Caco-2 (cell line): Measurements from ENCODE around the gene PPA1. TPM values are rescaled to one million over a fixed set of nuclear protein-coding genes. Genes with fewer than 3 reads are reported as not detected.

Source experiments
- BruUV-seq: library from RNA; stranded (reverse); fragments of 400-500 nt; replicated peaks from 2 replicates; lab custom pipeline; 2021; lab: Mats Ljungman, UMichigan
- CTCF ChIA-PET: fragments of 300-600 bp; sonication (Branson Sonifier 250); formaldehyde crosslinking; loops from one replicate; lab custom pipeline; 2022; ENCODE audit warnings: antibody characterized with exemption; lab: Charles Lee
- POLR2A ChIA-PET: fragments of 300-600 bp; sonication (Branson Sonifier 250); formaldehyde crosslinking; loops from one replicate; lab custom pipeline; 2022; ENCODE audit warnings: antibody characterized with exemption; lab: Charles Lee
- DNase-seq, 2 experiments: peaks; one replicate each; pipeline versions ENCODE4 v3.0.0 to v3.0.0-alpha.2; 2020 to 2022
- H3K27me3 ChIP-seq: replicated peaks from 2 replicates; pipeline ENCODE4 v1.6.0; 2011; ENCODE audit warnings: low read length; ENCODE audit not compliant: control insufficient read depth, insufficient read depth
- H3K36me3 ChIP-seq: 2 replicates; pipeline ENCODE4 v1.5.1; 2011; ENCODE audit warnings: low read length; ENCODE audit not compliant: control insufficient read depth, insufficient read depth
- H3K4me1 ChIP-seq: fragments of 250-450 bp; sonication (Bioruptor Pico); 2 replicates; pipeline ENCODE4 v1.5.1; 2020; ENCODE audit warnings: mild to moderate bottlenecking
- H3K4me3 ChIP-seq: 2 replicates; pipeline ENCODE4 v1.5.1; 2011; ENCODE audit warnings: low read depth, mild to moderate bottlenecking, control low read depth, low read length
- H3K9me3 ChIP-seq: fragments of 250-450 bp; sonication (Bioruptor Pico); 2 replicates; pipeline ENCODE4 v1.5.1; 2020; ENCODE audit warnings: mild to moderate bottlenecking, moderate library complexity
- H3K27ac Mint-ChIP-seq: one replicate; pipeline ENCODE4 v1.8.0; 2022; ENCODE audit warnings: mixed read lengths; ENCODE audit not compliant: unreplicated experiment
- H3K27me3 Mint-ChIP-seq: one replicate; pipeline ENCODE4 v1.8.0; 2022; ENCODE audit warnings: mixed read lengths; ENCODE audit not compliant: insufficient read depth, unreplicated experiment
- H3K36me3 Mint-ChIP-seq: one replicate; pipeline ENCODE4 v1.8.0; 2022; ENCODE audit warnings: mild to moderate bottlenecking, mixed read lengths; ENCODE audit not compliant: insufficient read depth, unreplicated experiment
- H3K4me1 Mint-ChIP-seq: one replicate; pipeline ENCODE4 v1.8.0; 2022; ENCODE audit warnings: low read depth, mixed read lengths; ENCODE audit not compliant: unreplicated experiment
- H3K4me3 Mint-ChIP-seq: one replicate; pipeline ENCODE4 v1.8.0; 2022; ENCODE audit warnings: mild to moderate bottlenecking, moderate library complexity, mixed read lengths; ENCODE audit not compliant: unreplicated experiment
- H3K9me3 Mint-ChIP-seq: one replicate; pipeline ENCODE4 v1.8.0; 2022; ENCODE audit warnings: mixed read lengths; ENCODE audit not compliant: unreplicated experiment
- CTCF ChIP-seq, 2 experiments: fragments of 200-600 bp in 1 of 2; IDR thresholded peaks; 1 replicate in 1 of 2; 2 replicates in 1 of 2; pipeline versions ENCODE4 v1.5.1 to v1.8.0; 2011 to 2022; ENCODE audit warnings: antibody characterized with exemption in 1 of 2, control low read depth in 1 of 2, inconsistent platforms in 1 of 2, low read depth in 1 of 2, low read length in 1 of 2, mild to moderate bottlenecking in 1 of 2, moderate library complexity in 1 of 2; ENCODE audit not compliant: insufficient read depth in 1 of 2, severe bottlenecking in 1 of 2, unreplicated experiment in 1 of 2
- intact Hi-C: fragments of 100-400 bp; cut with micrococcal nuclease; formaldehyde crosslinking; loops from one replicate; pipeline ENCODE4 v1.10.0; 2022; ENCODE audit not compliant: unreplicated experiment
- total RNA-seq: library from RNA; stranded (reverse); gene quantifications from 2 replicates; pipeline ENCODE4 v1.2.3, GENCODE V29; 2022

The PPA1 gene
- total RNA-seq, 1 experiment from 2014 or later, result 350 TPM

GRCh38 chr10:70163448-70163847 lies 69.8 kb downstream of the PPA1 start:
- H3K4me3 ChIP-seq, result no peak overlapping the region
- intact Hi-C loops, result no loop called here
- no peaks in the 10 kb centered on the region for H3K27me3 ChIP-seq
- no peaks in the 10 kb centered on the region; the same call in 1 of the 2 replicates for H3K4me1 ChIP-seq
- H3K9me3 ChIP-seq, result no peaks in the 10 kb centered on the region
- Mint-ChIP-seq H3K27ac (no peak overlapping the region), H3K4me3 (no peak overlapping the region), H3K9me3 (no peaks in the 10 kb centered on the region), H3K4me1 (peaks cover 38% of the 10 kb centered on the region), H3K27me3 (no peaks in the 10 kb centered on the region), H3K36me3 (peaks cover 87% of the 10 kb centered on the region)
- H3K36me3 ChIP-seq, result peaks cover 4% of the 10 kb centered on the region
- ChIA-PET CTCF (interaction anchor here (2.0 kb wide), 1 partner anchor 17 kb away, joined by 11 read pairs; the partner anchor contains the start of gene TYSND1), POLR2A (no interaction called here)
- BruUV-seq, result no TSS peak
- no peak for DNase-seq
- TF ChIP-seq CTCF (IDR thresholded peaks at IDR 0.05; ENCODE audit: insufficient read depth in 1 of 2, low read depth in 1 of 2, low read length in 1 of 2, severe bottlenecking in 1 of 2, unreplicated experiment in 1 of 2), result no peak

GRCh38 chr10:70162892-70163201 lies 70.4 kb downstream of the PPA1 start:
- no peak for DNase-seq
- Mint-ChIP-seq H3K9me3 (no peaks in the 10 kb centered on the region), H3K4me1 (peaks cover 32% of the 10 kb centered on the region), H3K36me3 (peaks cover 87% of the 10 kb centered on the region), H3K4me3 (no peak overlapping the region), H3K27ac (no peak overlapping the region), H3K27me3 (no peaks in the 10 kb centered on the region)
- Histone ChIP-seq H3K4me1 (no peaks in the 10 kb centered on the region; the same call in 1 of the 2 replicates), H3K27me3 (no peaks in the 10 kb centered on the region), H3K36me3 (peaks cover 4% of the 10 kb centered on the region), H3K4me3 (no peak overlapping the region), H3K9me3 (no peaks in the 10 kb centered on the region)
- ChIA-PET CTCF (interaction anchor here (0.7 to 2.0 kb wide), 2 partner anchors 17 to 109 kb away, joined by 3 to 11 read pairs; partner anchors contain the start of gene TYSND1), POLR2A (no interaction called here)
- TF ChIP-seq CTCF (IDR thresholded peaks at IDR 0.05; ENCODE audit: insufficient read depth in 1 of 2, low read depth in 1 of 2, low read length in 1 of 2, severe bottlenecking in 1 of 2, unreplicated experiment in 1 of 2), result no peak
- intact Hi-C loops, result no loop called here
- no TSS peak for BruUV-seq

- H3K36me3 Mint-ChIP-seq, result peaks cover 87% of the 10 kb centered on the region
- no peaks in the 10 kb centered on the region for H3K27me3 ChIP-seq
- H3K27me3 Mint-ChIP-seq, result no peaks in the 10 kb centered on the region
- H3K9me3 Mint-ChIP-seq, result no peaks in the 10 kb centered on the region
- H3K4me1 ChIP-seq, result no peaks in the 10 kb centered on the region; the same call in 1 of the 2 replicates
- no TSS peak for BruUV-seq
- H3K36me3 ChIP-seq, result peaks cover 4% of the 10 kb centered on the region
- no peak for TF ChIP-seq CTCF (IDR thresholded peaks at IDR 0.05; ENCODE audit: insufficient read depth in 1 of 2, low read depth in 1 of 2, low read length in 1 of 2, severe bottlenecking in 1 of 2, unreplicated experiment in 1 of 2)
- no peak overlapping the region for H3K27ac Mint-ChIP-seq
- H3K4me3 ChIP-seq, result no peak overlapping the region
- CTCF ChIA-PET, result interaction anchor here (0.7 to 2.0 kb wide), 3 partner anchors 16 to 110 kb away, joined by 3 to 11 read pairs (median 3); partner anchors contain the start of gene TYSND1
- DNase-seq, result no peak
- H3K4me1 Mint-ChIP-seq, result peaks cover 26% of the 10 kb centered on the region
- no peak overlapping the region for H3K4me3 Mint-ChIP-seq
- POLR2A ChIA-PET, result interaction anchor here (1.8 kb wide), 1 partner anchor 8 kb away, joined by 10 read pairs; the partner anchor contains the start of gene SAR1A
- H3K9me3 ChIP-seq, result no peaks in the 10 kb centered on the region
- intact Hi-C loops, result no loop called here
These were observed 70.9 kb downstream of the PPA1 start for GRCh38 chr10:70162151-70162891.
